LNCAP (cell line): ENCODE results near the gene PHEX.

Experiments used
- TF ChIP-seq, protein P1 (sequence below): fragments of 450-650 bp; IDR thresholded peaks from 2 replicates; pipeline ENCODE4 v1.5.1; 2017; ENCODE audit warnings: mild to moderate bottlenecking

The PHEX gene

DNA sequence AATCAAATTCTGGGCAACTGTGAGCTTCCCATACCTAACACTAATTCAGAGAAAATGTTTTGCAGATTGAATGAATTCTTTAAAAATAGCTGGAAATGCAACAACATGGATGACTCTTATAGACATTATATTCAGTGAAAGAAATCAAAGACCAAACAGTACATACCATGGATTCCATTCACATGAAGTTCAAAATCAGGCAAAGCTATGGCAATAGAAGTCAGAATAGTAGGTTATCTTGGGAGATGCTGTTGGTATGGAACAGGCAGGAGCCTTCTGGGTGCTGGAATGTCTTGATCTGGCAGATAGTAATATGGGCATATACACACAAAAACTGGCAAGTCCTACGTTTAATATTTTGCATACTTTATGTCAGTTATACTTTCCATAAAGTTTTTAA, 215.0 kb downstream of the PHEX start:
- TF ChIP-seq, protein P1, sequence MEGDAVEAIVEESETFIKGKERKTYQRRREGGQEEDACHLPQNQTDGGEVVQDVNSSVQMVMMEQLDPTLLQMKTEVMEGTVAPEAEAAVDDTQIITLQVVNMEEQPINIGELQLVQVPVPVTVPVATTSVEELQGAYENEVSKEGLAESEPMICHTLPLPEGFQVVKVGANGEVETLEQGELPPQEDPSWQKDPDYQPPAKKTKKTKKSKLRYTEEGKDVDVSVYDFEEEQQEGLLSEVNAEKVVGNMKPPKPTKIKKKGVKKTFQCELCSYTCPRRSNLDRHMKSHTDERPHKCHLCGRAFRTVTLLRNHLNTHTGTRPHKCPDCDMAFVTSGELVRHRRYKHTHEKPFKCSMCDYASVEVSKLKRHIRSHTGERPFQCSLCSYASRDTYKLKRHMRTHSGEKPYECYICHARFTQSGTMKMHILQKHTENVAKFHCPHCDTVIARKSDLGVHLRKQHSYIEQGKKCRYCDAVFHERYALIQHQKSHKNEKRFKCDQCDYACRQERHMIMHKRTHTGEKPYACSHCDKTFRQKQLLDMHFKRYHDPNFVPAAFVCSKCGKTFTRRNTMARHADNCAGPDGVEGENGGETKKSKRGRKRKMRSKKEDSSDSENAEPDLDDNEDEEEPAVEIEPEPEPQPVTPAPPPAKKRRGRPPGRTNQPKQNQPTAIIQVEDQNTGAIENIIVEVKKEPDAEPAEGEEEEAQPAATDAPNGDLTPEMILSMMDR: no peak

DNA sequence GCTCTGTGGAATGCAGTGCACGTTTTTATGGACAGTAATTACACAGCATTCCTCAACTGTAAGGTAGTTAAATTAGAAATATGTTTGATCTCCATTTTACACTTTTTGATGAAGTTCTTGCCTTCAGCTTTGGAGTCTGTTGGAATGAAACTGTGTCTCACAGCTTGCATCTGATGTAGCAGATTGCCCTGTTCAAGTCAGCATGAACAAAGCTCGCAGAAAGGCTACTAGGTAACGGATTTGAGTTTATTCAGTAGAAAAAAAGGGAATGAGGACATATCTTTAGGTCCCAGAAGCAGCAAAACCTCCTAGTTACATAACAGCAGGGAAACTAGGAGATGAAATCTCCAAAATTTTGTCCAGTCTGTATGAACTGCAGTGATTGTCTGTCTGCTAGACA, 216.3 kb downstream of the PHEX start:
- TF ChIP-seq, protein P1: no peak

DNA sequence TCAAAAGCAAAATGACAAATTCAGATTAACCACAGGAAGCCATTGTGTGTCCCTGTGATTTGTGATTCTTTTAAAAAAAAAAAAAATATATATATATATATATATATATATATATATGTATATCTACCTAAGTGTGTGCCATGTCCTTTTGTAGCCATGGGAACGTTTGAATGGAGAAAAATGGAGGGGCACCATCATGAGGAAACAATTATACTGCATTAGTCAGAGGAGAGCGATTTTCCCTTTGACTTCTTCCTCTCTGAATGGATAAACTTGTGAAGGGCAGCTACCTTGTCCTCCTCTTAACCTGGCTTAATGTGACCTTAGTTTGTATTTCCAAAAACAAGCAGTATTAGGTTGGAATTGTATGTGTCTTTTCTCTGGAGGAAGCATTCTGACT, 217.2 kb downstream of the PHEX start:
- TF ChIP-seq, protein P1: no peak

DNA sequence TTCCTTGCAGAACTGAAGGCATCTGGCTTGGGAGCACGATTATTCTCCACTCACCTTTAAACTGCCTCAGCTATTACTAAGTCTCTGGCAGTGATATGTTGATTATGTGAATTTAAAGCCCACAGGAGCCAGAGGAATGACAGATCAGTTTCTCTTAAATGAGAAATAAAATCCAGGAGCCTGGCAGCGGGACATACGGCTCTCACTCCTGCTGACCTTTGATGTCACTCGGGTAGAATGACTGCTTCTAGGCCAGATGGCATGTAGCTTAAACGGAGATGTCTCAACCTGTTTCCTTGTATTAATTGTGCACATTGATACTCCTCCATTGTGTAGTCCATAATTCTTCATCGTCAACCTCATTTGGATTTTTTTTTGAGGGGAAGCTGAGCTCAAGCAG, 236.6 kb downstream of the PHEX start:
- TF ChIP-seq, protein P1: no peak

DNA sequence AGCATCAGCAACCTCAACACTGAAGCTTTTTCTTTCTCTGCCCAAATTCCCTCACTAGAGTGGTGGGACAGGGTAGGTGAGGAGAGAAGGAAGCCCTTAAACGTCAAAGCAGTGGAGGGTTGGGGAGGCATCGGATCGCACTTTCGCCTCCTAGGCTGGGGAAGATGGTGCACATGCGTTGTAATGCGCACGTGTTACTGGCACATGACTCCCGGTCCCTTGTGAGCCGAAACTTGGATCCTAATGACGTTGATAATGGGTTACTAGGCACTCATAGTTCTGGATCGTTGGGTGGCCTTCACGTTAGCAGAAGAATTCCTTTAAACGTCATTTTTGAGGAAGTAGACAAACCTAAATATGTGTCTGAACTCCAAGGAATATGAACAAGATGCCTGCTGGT, 240.5 kb downstream of the PHEX start, which contains the start of gene CBLL2:
Gene CBLL2 (plus strand): TSS at position 301 of the 400 bp plus-strand sequence. CDS start 79 bp downstream, at position 380.
- TF ChIP-seq, protein P1: no peak

DNA sequence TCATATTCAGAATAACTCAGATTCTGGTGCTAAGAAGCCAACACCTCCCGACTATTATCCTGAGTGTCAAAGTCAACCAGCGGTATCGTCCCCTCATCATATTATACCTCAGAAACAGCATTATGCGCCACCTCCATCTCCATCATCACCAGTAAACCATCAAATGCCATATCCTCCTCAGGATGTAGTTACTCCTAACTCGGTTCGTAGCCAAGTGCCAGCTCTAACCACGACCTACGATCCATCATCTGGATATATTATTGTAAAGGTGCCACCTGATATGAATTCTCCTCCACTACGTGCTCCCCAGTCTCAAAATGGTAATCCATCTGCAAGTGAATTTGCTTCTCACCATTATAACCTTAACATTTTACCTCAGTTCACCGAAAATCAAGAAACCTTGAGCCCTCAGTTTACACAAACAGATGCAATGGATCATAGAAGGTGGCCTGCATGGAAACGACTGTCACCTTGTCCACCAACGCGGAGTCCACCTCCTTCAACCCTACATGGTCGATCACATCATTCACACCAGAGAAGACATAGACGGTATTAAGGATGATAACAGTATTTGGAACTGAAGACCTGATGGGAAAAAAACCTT, 241.7 kb downstream of the PHEX start:
- TF ChIP-seq, protein P1: no peak

DNA sequence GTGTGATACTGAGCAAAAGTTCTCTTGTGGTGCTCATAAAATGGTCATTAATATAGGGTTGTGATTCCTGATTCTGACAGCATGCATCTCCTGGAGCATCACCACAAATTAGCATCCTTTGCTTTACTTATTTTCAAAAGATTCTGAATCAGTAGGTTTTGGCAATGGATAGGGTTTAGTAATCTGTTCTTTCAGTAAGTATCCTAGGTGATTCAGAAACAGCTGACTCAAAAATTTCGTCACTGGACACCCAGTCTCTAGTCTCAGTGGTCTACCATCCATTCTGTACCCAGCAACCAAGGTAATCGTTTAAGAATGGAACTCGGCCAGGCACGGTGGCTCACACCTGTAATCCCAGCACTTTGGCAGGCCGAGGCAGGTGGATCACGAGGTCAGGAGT, 244.7 kb downstream of the PHEX start:
- TF ChIP-seq, protein P1: no peak

DNA sequence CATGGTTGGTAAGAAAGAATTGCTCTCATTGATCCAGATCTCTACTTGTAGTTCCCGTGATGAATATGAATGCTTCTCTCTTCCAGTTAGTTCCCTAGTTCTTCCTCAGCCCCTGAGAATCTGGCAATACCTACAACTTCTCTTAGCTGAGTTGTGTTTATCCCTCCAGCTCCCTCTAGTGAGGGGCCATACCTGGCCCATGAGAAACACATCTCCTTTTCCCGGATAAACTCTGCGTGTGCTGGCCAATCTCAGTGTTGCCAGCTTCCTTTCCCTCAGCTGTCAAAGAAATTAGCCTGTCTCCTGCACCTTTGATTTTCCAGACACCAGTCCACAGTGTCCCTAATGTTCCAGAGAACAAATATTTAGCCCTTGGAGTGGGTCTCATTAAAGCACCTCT, 246.2 kb downstream of the PHEX start:
- TF ChIP-seq, protein P1: no peak
